ENCODE measurements around the gene PIP4K2C.

PIP4K2C gene

GRCh38 chr12:57606821-57607220 lies 15.8 kb downstream of the PIP4K2C start:
- H3K36me3 Mint-ChIP-seq (ENCODE audit: low read depth), result peaks cover 37% of the 10 kb centered on the region
- no peak for TF ChIP-seq CTCF (IDR thresholded peaks at IDR 0.05; ENCODE audit: unreplicated experiment in 3 of 3)
- peak overlapping the region; percentile 24 to 98 (median 80) for H3K27ac Mint-ChIP-seq
- peaks cover 57% of the 10 kb centered on the region for H3K4me1 Mint-ChIP-seq
- H3K27me3 Mint-ChIP-seq (ENCODE audit: low read depth), result peaks cover 4% of the 10 kb centered on the region
- peak overlapping the region; percentile 83 to 91 (median 88) for H3K4me3 Mint-ChIP-seq
- H3K9me3 Mint-ChIP-seq, result no peaks in the 10 kb centered on the region

GRCh38 chr12:57607958-57608663 lies 17.1 kb downstream of the PIP4K2C start:
- TF ChIP-seq CTCF (IDR thresholded peaks at IDR 0.05; ENCODE audit: unreplicated experiment in 3 of 3), result no peak
- Mint-ChIP-seq H3K4me3 (peak overlapping the region; percentile 29 to 86 (median 58)), H3K4me1 (peaks cover 59% of the 10 kb centered on the region), H3K36me3 (ENCODE audit: low read depth) (peaks cover 29% of the 10 kb centered on the region), H3K9me3 (no peaks in the 10 kb centered on the region), H3K27ac (peak overlapping the region; percentile 44 to 71 (median 69)), H3K27me3 (ENCODE audit: low read depth) (peaks cover 4% of the 10 kb centered on the region)

- Mint-ChIP-seq H3K27ac (peak overlapping the region; percentile 71 to 92 (median 89)), H3K9me3 (no peaks in the 10 kb centered on the region), H3K36me3 (ENCODE audit: low read depth) (peaks cover 34% of the 10 kb centered on the region), H3K4me3 (peak overlapping the region; percentile 77 to 90 (median 86)), H3K27me3 (ENCODE audit: low read depth) (peaks cover 4% of the 10 kb centered on the region), H3K4me1 (peaks cover 50% of the 10 kb centered on the region)
- no peak for TF ChIP-seq CTCF (IDR thresholded peaks at IDR 0.05; ENCODE audit: unreplicated experiment in 3 of 3)
Measured at GRCh38 chr12:57609101-57609780, 18.2 kb downstream of the PIP4K2C start.

GRCh38 chr12:57609781-57610553 lies 19.0 kb downstream of the PIP4K2C start:
- Mint-ChIP-seq H3K4me3 (peak overlapping the region; percentile 86 to 93 (median 90)), H3K36me3 (ENCODE audit: low read depth) (peaks cover 38% of the 10 kb centered on the region), H3K27ac (peak overlapping the region; percentile 71 to 92 (median 89)), H3K4me1 (peaks cover 50% of the 10 kb centered on the region), H3K9me3 (no peaks in the 10 kb centered on the region), H3K27me3 (ENCODE audit: low read depth) (peaks cover 4% of the 10 kb centered on the region)
- TF ChIP-seq CTCF (IDR thresholded peaks at IDR 0.05; ENCODE audit: unreplicated experiment in 3 of 3), result no peak

GRCh38 chr12:57610554-57611107 lies 19.6 kb downstream of the PIP4K2C start:
- Mint-ChIP-seq H3K4me3 (peak overlapping the region; percentile 86 to 93 (median 90)), H3K27ac (peak overlapping the region; percentile 71 to 92 (median 89)), H3K4me1 (peaks cover 45% of the 10 kb centered on the region), H3K9me3 (no peaks in the 10 kb centered on the region), H3K36me3 (ENCODE audit: low read depth) (peaks cover 43% of the 10 kb centered on the region), H3K27me3 (ENCODE audit: low read depth) (peaks cover 4% of the 10 kb centered on the region)
- no peak for TF ChIP-seq CTCF (IDR thresholded peaks at IDR 0.05; ENCODE audit: unreplicated experiment in 3 of 3)

All from nephron (organoid).